ENCODE data around the gene CLCA1.

Gene CLCA1

DNA sequence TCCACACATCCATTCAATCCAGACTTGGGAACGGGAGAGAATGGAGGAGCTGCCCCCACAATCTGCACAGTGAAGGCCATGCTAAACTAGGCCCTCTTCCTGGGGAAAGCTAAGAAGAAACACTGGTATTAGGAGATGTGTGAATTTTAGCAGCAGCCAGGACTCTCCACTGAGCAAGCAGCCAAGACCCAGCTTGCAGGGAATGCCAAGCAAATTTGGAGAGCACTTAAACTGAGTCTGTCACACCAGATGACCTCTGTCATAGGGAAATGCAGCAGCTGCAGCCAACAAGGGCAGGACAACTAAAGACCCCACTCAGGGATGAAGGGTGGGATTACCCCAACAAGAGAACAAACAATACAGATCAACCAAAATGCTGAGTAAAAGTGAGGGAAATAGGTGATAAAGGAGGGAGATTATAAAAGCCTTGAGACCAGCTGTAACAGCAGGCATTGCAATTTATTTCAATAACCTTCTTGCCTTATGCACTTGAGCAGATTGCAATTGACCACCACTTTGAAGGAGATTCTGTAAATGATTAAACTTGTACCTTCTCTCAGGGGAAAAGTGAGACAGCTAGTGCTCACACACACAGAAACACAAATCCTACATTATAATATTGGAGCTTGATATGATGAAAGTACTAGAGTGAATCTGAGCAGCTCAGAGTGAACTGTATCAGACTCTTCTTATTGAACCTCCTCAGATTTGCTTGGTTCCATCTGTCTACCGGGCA, 2.5 kb upstream of the CLCA1 start:
- no peak for DNase-seq

- no peak for DNase-seq
These were observed 1.7 kb upstream of the CLCA1 start for GRCh38 chr1:86466986-86467385.

- DNase-seq: no peak
These were observed 2.1 kb downstream of the CLCA1 start for GRCh38 chr1:86470859-86471258.

DNA sequence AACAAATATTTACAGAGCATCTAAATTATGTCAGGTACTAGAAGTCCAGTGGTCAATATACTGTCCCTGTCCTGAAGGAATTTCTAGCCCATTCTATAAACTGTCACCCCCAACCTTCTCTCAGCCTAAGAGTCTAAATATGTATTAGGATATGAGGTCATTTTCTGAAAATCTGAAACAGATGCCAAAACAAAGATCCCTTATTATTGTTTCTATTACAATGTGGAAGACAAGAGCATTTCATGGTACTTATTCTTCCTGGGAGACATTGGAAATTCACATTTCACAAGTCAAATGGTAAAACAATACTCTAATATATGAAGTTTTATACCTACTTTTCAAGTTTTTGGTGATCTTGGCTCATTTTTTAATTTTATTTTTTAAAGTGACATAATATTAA, 2.6 kb downstream of the CLCA1 start:
- no peak for DNase-seq

GRCh38 chr1:86472152-86472551, 3.4 kb downstream of the CLCA1 start:
- no peak for DNase-seq

- DNase-seq: no peak
These were observed 4.0 kb downstream of the CLCA1 start for GRCh38 chr1:86472767-86473166.

DNA sequence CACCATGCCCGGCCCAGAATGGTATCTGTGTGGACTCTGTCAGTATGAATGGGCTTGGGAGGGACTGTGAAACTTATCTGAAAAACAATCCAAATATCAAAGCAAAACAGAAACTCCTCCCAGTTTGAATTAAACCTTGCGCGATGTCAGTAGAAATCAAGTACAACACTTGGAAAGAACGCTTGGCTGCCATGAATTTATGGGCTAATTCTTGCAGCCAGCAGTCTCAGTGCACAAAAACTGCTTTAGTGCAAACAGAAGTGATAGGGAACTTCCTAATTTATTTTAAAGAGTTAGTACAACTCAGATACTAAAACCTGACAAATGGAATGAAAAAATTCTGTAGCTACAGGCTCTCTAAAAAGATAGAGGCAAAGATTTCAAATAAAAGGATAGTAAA, 8.5 kb downstream of the CLCA1 start:
- no peak for DNase-seq

DNA sequence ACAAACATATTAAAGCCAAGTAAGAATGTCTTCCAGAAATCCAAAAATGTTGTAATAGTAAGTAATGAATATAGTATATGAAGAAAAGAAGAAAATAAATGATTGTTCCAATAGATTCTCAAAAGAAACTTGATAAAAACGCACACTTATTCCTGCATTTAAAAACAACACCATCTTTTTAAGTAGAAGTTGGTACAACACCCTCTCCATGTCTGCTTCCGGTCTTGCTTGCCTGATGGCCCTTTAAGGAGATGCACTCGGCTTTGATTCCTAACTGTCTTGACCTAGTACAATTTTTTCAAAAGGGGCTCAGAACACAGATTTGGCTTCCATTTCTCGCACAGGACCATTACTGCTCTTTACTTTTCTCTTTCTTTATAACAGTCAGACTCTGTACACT, 9.0 kb downstream of the CLCA1 start:
- DNase-seq: no peak

DNA sequence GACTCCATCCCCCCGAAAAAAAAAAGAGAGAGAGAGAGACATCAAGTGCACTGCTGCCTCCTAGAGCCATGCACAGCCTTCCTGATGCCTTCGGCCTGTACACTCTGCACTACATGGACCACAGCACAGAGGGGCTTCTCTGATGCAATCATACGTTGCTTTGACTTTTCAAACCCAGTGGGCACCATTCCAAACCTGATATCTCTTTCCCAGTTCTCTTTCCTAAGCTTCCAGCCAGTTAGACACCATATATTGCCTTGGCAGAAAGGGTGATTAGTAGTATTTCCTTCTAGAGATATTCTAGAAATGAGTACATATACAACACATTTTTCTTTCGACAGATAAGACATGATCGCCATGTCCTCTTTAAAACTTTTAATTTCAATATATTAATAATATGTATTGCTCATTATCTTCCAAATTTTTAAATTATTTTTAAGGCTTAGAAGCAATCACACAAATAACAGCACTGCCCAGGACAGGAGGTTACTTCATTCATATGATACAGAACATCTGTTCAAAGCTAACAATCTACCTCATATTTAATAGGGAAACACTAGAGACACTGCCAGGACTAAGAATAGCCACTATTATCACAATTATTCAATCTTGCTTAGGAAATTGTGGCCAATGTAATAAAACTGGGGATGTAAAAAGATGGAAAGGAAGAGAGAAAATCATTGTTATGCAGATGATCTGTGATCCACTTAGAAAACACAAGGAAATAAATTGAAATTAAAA, 9.9 kb downstream of the CLCA1 start:
- no peak for DNase-seq

- DNase-seq: no peak
These were observed 13.2 kb downstream of the CLCA1 start for GRCh38 chr1:86481966-86482365.

DNA sequence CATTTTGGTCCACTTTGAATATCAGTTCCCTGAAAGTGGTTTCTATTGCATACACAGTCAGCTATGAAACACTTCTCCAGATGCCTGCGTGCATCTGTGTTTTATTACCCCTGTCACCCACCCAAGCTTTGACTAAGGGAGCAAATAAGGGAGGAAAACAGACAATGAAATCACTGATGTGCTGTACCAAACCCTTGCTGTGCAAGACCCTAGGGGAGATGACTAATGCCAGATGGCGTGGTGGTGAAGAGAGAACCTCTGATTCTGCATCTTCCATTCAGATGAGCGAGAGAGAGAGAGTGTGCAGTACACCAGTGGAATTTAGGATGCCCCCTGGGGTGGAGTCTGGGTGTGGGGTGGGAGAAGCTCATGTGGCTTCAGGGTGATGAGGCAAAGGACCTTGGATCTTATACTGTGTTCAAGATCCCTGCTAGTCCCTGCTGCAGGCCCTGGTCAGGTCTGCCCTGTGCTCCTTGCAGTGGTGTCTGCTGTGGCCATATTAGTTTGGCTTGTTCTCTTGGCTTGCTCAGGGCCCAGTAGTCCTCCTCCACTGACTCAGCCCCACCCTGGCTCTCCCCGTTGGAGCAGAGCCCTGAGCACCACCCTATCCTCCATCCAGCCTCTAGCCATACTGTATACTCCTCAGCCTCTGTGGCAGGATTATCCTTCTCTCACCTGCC, 18.5 kb downstream of the CLCA1 start:
- DNase-seq: no peak

GRCh38 chr1:86487811-86488141, 19.0 kb downstream of the CLCA1 start:
- DNase-seq: no peak

- DNase-seq: no peak
These were observed 20.6 kb downstream of the CLCA1 start for GRCh38 chr1:86489242-86489878.

DNA sequence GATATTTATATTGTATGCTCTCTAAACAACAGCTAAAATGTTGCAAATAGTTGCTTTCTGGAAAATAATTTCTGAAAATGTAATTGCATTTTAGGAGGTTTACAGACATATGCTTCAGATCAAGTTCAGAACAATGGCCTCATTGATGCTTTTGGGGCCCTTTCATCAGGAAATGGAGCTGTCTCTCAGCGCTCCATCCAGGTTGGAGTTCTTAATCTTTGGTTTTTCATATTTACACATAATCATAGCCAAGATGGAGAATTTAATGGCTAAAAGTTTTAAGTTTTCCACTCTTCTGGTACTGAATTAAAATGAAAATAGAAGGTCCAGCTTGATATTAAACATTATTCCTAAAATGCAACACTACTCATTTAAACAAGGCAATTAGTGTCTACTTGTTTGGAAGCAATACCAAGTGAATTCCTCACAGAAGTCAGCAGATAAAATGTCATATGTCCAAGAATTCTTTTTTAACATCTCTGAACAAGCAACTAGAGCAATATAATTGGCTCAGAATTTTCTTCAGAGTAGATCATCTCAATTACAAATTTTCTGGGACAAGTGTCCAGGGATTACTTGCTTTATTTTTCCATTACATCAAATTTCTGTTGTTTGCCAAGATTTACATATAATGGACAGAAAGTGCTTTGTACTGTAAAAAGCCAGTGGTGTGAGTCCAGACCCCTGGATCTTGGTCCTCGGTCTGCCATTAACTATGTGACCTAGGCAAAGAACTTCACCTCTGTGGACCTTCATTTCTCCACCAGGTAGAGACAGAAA, 22.6 kb downstream of the CLCA1 start:
- no peak for DNase-seq

GRCh38 chr1:86498281-86498680, 29.6 kb downstream of the CLCA1 start:
- no peak for DNase-seq

DNA sequence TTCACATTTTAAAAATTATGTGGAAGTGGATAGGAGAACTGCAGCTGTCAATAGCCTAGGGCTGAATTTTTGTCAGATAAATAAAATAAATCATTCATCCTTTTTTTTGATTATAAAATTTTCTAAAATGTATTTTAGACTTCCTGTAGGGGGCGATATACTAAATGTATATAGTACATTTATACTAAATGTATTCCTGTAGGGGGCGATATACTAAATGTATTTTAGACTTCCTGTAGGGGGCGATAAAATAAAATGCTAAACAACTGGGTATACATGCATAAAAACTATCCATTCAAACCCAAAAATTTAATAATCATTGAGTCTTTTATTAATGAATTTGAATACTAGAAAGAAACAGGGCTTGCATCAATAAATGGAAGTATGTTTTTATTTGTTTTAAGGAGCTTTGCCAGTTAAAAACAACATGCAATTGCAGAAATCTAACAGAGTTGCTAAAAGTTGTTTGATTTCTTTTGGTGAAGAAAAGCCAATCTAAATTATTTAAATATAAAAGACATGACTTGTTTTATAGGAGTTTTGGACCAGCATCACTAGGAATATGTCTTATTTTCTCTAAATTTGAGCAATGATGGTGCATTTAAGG, 31.4 kb downstream of the CLCA1 start:
- peak in 1 of 2 donors; percentile 77 for DNase-seq

DNA sequence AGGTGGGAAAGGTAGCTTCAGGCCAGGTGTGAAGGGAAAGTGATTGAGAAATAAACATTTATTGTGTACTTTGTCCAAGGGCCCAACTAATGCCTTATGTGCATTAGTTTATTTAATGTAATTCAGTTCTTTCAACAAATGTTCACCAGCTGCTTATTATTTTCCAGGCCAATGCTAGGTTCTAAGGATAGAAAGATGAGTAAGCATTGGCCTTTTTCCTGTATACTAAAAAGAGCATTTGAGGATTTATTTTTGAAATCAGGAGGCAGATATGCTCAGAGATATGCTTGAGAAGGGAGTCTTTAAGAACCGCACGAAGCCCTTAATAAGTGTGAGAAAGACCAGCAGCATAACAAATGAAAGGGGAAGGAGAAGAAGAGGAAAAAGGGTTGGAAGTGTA, 32.0 kb downstream of the CLCA1 start:
- DNase-seq: no peak

DNA sequence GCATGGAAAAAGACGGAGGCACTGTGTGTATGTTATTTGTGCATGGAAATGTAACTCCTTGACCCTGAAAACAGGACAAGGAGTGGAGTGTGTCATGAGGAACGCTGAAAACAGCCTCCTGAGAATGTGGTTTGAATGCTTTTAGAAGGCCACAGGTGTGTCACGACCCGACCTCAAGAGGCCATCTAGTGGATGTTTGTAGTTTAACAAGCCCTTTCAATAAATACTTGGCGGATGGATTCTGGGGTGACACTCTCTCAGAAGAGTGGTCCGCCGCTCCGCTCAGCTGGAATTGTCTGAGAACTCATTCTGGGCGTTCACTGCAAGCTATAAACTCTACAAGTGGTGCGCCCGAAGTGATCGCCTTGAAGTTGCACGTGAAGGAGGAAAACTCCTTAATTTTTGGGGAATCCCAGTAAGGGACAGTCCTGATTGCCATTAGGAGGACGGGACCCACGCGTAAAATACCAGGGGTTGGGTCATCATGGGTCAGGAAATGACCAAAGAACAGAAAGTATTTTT, 33.5 kb downstream of the CLCA1 start:
- DNase-seq: peak; percentile 47 to 74

- peak in 1 of 2 donors; percentile 19 for DNase-seq
These were observed 34.1 kb downstream of the CLCA1 start for GRCh38 chr1:86502721-86503405.

DNA sequence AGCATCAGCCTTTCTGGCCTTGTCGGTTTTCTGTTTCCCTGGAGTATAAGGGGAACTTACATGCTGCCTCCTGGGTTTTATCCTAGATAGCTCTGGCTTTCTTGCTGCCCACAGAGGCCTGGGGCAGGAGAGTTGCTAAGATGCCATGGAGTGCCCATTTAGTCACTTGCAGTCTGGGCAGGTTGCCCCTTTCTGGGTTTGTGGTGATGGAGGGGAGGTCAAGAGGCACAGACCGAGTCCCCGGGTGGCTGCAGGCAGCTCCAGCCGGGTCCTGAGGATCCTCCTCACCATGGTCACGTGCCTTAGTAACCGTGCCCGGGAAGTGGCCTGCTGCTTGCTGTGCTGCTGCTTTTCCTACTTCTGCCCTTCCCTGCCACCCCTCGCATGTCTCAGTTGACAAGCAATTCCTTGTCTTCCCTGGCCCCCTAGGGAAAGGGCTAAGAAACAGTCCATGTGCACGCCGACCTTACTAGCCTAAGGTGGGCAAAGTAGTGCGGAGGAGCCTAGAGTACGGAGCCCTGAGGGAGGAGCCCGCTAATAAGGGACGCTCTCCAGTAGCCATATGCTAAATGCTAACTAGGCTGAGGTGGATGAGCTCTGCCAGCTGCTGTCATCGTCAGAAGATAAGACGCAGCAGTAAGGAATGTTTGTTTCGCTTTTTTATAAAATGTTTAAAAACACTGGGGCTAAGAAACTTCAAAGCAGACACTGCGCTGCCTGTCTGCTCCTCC, 34.8 kb downstream of the CLCA1 start:
- DNase-seq: no peak

DNA sequence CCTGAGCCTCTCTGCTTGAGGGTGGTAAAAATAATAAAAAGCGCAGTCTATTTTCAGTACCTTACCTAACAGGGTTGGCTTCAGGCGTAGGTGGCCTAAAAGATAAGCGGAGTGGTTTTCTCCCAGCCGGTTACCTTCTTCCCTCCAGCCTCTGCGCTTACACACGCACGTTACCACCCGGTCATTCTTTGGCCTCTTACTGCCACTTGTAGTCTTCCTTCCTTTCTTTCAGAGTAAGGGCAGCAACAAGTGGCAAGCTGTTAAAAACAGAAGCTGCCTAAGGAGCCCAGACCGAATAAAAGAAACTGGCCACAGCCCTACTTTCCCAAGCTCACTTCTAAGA, 35.4 kb downstream of the CLCA1 start:
- DNase-seq: no peak

Data from CD4-positive, alpha-beta T cell treated with Interferon alpha-2 for 1 hour (primary cell).